ENCODE results near the gene AGPAT4.

The AGPAT4 gene

GRCh38 chr6:161198783-161199460 lies 74.9 kb downstream of the AGPAT4 start:
- TF ChIP-seq, protein P1, sequence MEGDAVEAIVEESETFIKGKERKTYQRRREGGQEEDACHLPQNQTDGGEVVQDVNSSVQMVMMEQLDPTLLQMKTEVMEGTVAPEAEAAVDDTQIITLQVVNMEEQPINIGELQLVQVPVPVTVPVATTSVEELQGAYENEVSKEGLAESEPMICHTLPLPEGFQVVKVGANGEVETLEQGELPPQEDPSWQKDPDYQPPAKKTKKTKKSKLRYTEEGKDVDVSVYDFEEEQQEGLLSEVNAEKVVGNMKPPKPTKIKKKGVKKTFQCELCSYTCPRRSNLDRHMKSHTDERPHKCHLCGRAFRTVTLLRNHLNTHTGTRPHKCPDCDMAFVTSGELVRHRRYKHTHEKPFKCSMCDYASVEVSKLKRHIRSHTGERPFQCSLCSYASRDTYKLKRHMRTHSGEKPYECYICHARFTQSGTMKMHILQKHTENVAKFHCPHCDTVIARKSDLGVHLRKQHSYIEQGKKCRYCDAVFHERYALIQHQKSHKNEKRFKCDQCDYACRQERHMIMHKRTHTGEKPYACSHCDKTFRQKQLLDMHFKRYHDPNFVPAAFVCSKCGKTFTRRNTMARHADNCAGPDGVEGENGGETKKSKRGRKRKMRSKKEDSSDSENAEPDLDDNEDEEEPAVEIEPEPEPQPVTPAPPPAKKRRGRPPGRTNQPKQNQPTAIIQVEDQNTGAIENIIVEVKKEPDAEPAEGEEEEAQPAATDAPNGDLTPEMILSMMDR (IDR thresholded peaks at IDR 0.05; ENCODE audit: borderline replicate concordance, insufficient read depth, low read depth, low read length): no peak
- no peak overlapping the region for H3K4me3 ChIP-seq (ENCODE audit: low read depth, low read length)

- TF ChIP-seq, protein P1 (IDR thresholded peaks at IDR 0.05; ENCODE audit: borderline replicate concordance, insufficient read depth, low read depth, low read length): no peak
These were observed 75.7 kb downstream of the AGPAT4 start for GRCh38 chr6:161198176-161198575.

DNA sequence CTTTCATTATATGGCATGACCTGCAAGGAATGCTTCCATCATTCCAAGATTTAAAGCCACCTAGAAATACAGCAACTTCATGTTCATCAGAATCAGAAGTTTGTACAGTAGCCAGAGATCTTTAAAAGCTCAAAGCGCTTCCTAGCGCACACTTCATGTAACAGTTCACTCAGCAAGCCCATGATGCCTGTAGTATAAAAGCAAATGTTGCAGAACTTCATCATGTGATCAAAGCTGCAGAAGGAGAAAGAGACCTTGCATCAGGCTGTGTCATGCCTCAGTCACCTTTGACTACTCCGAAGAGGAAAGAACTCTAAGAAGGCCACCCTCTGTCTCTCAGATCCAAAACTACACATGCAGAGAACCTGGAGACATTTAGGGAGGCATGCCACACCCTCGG lies 78.5 kb downstream of the AGPAT4 start:
- TF ChIP-seq, protein P1 (IDR thresholded peaks at IDR 0.05; ENCODE audit: borderline replicate concordance, insufficient read depth, low read depth, low read length): no peak
- H3K4me3 ChIP-seq (ENCODE audit: low read depth, low read length): no peak overlapping the region

More at GRCh38 chr6:161198176-161198575, 75.7 kb downstream of the AGPAT4 start:
- no peak overlapping the region for H3K4me3 ChIP-seq (ENCODE audit: low read depth, low read length)

GRCh38 chr6:161194374-161194773 lies 79.5 kb downstream of the AGPAT4 start:
- H3K4me3 ChIP-seq (ENCODE audit: low read depth, low read length): no peak overlapping the region
- TF ChIP-seq, protein P1 (IDR thresholded peaks at IDR 0.05; ENCODE audit: borderline replicate concordance, insufficient read depth, low read depth, low read length): no peak

DNA sequence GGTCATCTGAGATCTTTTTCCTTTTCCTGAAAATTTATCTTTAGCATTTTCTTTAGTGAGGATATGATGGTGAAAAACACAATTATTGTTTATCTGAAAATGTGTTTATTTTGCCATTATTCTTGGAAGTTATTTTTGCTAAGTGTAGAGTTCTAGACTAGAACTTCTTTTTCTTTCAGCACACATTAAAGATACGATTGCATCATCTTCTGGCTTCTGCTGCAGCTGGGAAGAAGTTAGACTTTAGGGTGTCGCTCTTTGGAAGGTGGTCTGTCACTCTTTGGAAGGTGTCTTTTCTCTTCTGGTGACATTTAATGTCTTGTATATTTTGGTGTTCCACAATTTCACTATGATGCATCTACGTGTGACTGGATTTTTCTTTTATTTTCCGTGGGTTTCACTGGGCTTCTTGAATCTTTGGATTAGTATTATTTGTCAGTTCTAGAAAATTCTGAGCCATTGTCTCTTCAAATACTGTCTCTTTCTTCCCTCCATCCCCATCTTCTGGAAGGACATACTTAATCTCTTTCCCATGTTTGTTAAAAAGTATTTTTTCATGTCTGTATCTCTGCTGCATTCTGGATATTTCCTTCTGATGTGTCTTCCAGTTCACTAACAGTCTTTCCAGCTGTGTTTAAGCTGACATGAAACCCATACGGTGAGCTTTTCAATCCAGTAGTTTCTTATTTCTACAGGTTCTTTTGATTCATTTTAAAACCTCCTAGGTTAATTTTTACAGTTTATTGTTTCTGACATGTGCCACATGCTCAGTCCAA lies 81.0 kb downstream of the AGPAT4 start:
- TF ChIP-seq, protein P1 (IDR thresholded peaks at IDR 0.05; ENCODE audit: borderline replicate concordance, insufficient read depth, low read depth, low read length): no peak
- no peak overlapping the region for H3K4me3 ChIP-seq (ENCODE audit: low read depth, low read length)

DNA sequence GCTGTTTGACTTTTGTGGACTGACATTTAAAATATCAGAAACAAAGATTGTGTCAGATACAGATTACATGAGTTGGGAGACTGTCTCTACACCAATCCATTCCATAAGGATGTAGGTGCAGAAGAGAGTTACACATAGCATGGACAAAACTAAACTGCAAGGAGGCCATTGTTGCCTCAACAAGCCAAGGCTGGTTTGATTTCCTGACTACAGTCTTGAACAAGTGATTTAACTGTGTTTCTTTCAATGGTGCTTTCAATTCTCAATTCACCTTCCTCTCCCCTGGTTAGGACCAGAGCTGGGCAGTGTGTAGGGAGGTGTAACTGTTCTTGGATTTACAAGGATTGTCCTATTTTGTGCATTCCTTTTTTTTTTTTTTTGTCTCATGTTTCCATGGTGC lies 82.2 kb downstream of the AGPAT4 start:
- TF ChIP-seq, protein P1 (IDR thresholded peaks at IDR 0.05; ENCODE audit: borderline replicate concordance, insufficient read depth, low read depth, low read length): no peak
- no peak overlapping the region for H3K4me3 ChIP-seq (ENCODE audit: low read depth, low read length)

DNA sequence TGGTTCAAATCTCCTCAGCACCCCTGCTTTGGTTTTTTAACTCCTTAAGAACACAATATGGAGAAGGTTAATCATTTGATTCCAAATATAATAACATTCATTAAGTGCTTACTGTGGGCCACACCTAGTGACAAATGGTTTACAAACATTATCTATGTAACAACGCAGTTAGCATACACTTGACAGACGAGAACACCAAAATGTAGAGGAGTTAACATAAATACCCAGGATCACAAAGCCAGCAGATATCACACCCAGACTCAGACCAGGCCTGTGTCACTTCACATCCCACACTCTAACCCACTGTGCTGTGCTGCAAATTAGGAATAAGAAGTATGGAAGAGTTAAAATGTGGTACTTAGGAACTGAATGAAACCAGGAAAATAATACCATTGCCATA lies 82.9 kb downstream of the AGPAT4 start:
- H3K4me3 ChIP-seq (ENCODE audit: low read depth, low read length): no peak overlapping the region
- TF ChIP-seq, protein P1 (IDR thresholded peaks at IDR 0.05; ENCODE audit: borderline replicate concordance, insufficient read depth, low read depth, low read length): no peak

All from GM12875 (cell line).